Left renal pelvis (tissue), 4 donors: ENCODE results near the gene ACSL1. TPM values are rescaled to one million over a fixed set of nuclear protein-coding genes. Genes with fewer than 3 reads are reported as not detected.

Source experiments
- DNase-seq, 4 donors: peaks; one replicate each; pipeline ENCODE4 v3.0.0-alpha.2; 2013; ENCODE audit warnings: low read depth in 4 of 4, low spot score in 3 of 4
- polyA plus RNA-seq, 4 donors: library from polyadenylated mRNA; unstranded; fragments of 120-200 nt; gene quantifications; one replicate each; pipeline ENCODE4 v1.2.1, GENCODE V29; 2013; ENCODE audit not compliant: insufficient read length in 4 of 4

Gene ACSL1
- polyA plus RNA-seq, 4 donors, result 28.8 to 60.1 (median 55.6) TPM

GRCh38 chr4:184812651-184813181 is 13.1 kb downstream of the ACSL1 start:
- no peak for DNase-seq

GRCh38 chr4:184812199-184812542 is 13.6 kb downstream of the ACSL1 start:
- no peak for DNase-seq

- no peak for DNase-seq
Measured at GRCh38 chr4:184811526-184812198, 14.1 kb downstream of the ACSL1 start.

GRCh38 chr4:184810720-184811119 is 15.0 kb downstream of the ACSL1 start:
- DNase-seq, result no peak

GRCh38 chr4:184808713-184809050 is 17.1 kb downstream of the ACSL1 start:
- DNase-seq, result no peak

GRCh38 chr4:184807797-184808712 is 17.7 kb downstream of the ACSL1 start:
- no peak for DNase-seq

- DNase-seq, result no peak
Measured at GRCh38 chr4:184807256-184807655, 18.5 kb downstream of the ACSL1 start.

- DNase-seq, result no peak
Measured at GRCh38 chr4:184806711-184807110, 19.1 kb downstream of the ACSL1 start.

- DNase-seq, result no peak
Measured at GRCh38 chr4:184806229-184806550, 19.6 kb downstream of the ACSL1 start.

- DNase-seq, result no peak
Measured at GRCh38 chr4:184805462-184806228, 20.1 kb downstream of the ACSL1 start.

- DNase-seq, result no peak
Measured at GRCh38 chr4:184804621-184805020, 21.1 kb downstream of the ACSL1 start.

GRCh38 chr4:184803874-184804273 is 21.9 kb downstream of the ACSL1 start:
- no peak for DNase-seq

GRCh38 chr4:184803133-184803532 is 22.6 kb downstream of the ACSL1 start:
- no peak for DNase-seq

GRCh38 chr4:184802697-184803015 is 23.1 kb downstream of the ACSL1 start:
- DNase-seq, result no peak

- DNase-seq, result no peak
Measured at GRCh38 chr4:184801781-184802696, 23.7 kb downstream of the ACSL1 start.

GRCh38 chr4:184798504-184798903 is 27.3 kb downstream of the ACSL1 start:
- DNase-seq, result no peak

GRCh38 chr4:184796906-184797305 is 28.9 kb downstream of the ACSL1 start:
- no peak for DNase-seq

- DNase-seq, result no peak
Measured at GRCh38 chr4:184795214-184795844, 30.4 kb downstream of the ACSL1 start.

GRCh38 chr4:184794470-184794869 is 31.3 kb downstream of the ACSL1 start:
- DNase-seq, result no peak
